Endothelial cell of hepatic sinusoid (primary cell): Measurements from ENCODE around the gene BOC.
"Not testable (repeated sequence)": the region's sequence is repeated elsewhere in the genome, so short reads cannot be mapped to it uniquely, and the experiment has no call there.

Experiments
- in situ Hi-C: cut with HindIII; loops from 2 replicates; pipeline ENCODE4 v1.10.0; 2017; ENCODE audit warnings: low sequenced_read_pairs

The BOC gene, protein sequence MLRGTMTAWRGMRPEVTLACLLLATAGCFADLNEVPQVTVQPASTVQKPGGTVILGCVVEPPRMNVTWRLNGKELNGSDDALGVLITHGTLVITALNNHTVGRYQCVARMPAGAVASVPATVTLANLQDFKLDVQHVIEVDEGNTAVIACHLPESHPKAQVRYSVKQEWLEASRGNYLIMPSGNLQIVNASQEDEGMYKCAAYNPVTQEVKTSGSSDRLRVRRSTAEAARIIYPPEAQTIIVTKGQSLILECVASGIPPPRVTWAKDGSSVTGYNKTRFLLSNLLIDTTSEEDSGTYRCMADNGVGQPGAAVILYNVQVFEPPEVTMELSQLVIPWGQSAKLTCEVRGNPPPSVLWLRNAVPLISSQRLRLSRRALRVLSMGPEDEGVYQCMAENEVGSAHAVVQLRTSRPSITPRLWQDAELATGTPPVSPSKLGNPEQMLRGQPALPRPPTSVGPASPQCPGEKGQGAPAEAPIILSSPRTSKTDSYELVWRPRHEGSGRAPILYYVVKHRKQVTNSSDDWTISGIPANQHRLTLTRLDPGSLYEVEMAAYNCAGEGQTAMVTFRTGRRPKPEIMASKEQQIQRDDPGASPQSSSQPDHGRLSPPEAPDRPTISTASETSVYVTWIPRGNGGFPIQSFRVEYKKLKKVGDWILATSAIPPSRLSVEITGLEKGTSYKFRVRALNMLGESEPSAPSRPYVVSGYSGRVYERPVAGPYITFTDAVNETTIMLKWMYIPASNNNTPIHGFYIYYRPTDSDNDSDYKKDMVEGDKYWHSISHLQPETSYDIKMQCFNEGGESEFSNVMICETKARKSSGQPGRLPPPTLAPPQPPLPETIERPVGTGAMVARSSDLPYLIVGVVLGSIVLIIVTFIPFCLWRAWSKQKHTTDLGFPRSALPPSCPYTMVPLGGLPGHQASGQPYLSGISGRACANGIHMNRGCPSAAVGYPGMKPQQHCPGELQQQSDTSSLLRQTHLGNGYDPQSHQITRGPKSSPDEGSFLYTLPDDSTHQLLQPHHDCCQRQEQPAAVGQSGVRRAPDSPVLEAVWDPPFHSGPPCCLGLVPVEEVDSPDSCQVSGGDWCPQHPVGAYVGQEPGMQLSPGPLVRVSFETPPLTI

DNA sequence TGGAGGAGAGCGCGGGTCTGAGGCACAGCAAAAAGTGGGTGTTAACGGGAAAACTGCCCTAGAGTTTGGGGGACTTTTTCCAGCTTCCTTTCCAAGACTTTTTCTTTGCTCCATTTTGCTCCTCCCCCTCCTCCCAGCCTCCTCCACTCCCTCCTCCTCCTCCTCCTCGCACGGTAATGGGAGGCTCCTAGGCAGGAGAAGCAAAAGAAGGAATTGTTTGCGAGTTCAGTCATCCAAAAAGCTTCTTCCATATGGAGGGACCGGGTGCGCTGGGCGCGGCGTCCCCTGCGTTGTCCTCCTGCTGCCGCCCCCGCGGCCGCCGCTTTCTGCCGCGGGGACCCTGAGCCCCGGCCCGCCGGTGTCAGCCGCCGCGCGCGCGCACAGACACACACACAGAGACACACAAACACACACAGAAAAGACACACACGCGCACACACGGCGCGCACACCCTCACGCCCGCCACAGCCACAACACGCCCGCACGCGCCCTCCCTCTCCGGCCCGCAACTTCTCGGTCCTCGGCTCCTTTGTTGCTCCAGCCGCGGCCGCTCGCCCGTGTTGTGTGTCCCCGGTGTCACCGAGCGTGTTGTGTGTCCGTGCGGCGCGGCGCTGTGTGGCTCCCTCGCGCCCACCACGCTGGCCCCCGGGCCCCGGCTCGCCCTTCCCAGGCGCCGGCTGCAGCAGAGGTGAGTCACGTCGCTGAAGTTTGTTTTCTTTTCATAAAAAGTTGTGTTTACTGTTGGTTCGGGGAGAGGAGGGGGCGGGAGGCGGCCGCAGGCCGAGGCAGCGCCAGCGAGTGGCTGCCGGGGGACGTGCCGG lies at the start of gene BOC:
BOC (plus strand) TSS at position 228 of the 820 bp plus-strand sequence. CDS start 38,246 bp downstream, outside the sequence.
- in situ Hi-C loops = no loop called here

DNA sequence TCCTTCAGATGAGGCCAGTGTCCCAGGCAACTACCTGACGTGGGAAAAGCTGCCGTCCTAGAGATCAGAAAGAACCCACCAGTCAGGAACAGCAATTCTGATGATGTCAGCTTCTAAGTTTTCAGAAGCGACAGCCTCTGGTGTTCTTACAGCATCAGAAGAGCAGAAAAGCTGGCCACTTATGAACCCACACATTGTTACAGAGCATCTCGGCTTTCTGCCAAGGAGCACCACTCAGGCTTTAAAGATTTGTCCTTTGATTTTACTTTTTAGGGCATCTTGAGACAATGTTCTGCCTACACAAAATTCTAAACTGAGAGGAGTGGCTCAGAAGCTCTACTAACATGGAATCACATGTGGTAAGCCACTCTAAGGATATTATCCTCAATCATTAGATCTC lies 49.7 kb upstream of the BOC start:
- in situ Hi-C loops = no loop called here

DNA sequence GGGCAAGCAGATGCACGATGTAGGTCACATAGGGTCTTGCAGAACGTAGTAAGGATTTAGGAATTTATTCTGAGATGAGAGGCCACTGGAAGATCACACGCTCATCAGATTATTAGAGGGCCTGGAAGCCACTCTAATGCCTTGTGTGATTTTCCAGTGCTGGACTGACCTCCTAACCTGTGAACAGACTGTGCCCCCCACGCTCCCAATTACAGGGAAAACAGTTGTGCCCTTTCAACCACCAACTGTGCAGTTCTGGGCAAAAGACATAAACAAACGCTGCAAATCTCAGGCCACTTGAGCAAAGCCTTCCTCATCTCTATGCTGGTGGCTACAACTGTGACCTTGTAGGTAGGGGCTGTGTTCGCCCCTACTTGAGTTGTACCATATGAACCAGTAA lies 48.2 kb upstream of the BOC start:
- in situ Hi-C loops = no loop called here

DNA sequence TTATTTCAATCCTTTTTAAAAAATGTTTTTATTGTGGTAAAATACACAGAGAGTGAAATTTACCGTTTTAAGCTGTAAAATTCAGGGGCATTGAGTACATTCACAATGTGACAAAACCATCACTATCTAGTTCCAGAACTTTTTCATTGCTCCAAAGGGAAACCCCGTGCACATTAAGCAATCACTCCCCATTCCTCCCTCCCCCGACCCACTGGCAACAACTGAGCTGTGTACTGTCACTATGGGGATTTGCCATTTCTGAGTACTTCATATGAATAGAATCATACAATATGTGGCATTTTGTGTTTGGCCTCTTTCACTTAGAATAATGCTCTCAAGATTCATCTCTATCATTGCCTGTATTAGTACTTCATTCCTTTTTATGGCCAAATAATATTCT lies 45.5 kb upstream of the BOC start:
- in situ Hi-C loops = no loop called here

DNA sequence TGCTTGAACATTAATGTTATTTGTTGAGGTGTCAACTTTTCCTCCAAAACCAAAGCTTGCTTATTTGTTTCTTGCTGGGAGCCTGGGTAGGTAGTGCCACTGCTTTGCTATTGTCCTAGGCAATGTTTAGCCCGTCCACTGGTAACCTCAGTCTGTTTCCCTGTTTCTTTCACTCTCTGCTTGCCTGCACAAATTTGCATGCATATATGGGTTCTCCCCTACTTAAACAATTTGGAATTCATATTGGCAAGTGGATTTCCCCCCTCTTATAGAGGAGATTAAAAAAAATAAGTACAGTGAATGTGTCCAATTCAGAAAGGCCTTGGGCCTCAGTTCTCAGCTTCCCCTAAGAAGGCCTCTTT lies 45.0 kb upstream of the BOC start:
- in situ Hi-C loops = no loop called here

DNA sequence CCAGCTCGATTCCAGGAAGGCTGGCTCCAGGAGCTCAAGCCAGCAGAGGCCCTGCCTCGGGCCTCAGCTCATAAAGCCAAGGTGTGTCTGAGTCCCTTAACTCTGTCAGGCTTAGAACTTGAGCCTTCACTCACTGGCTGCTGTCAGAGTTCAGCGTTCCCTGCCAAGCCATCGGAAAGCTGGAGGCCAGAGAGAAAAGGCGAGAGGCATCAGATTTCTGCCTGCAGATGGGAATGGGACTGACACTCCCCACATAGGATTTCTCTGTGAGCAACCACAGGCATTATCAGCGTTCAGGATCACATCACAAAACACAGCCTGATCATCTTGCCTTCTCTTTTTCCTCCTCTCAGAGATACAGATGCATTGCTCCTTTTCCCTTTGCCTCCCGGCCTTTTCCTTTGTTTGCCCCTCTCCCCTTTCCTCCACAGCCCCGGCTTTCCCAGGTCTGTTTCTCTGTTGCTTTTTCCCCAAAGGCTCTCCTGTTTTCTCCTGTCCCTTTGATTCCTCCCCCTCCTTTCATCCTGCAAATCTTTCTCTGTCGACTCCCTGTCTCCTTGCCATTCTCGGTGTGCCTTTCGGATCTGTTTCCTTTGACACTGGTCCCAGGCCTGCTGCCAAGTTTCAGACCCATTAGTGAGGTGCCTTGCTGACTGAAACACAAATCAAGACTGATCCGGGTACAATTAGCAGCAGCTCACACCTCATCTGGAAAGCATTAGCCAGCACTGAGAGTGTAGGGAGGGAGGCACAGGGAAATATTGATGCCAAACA lies 44.5 kb upstream of the BOC start:
- in situ Hi-C loops = no loop called here

DNA sequence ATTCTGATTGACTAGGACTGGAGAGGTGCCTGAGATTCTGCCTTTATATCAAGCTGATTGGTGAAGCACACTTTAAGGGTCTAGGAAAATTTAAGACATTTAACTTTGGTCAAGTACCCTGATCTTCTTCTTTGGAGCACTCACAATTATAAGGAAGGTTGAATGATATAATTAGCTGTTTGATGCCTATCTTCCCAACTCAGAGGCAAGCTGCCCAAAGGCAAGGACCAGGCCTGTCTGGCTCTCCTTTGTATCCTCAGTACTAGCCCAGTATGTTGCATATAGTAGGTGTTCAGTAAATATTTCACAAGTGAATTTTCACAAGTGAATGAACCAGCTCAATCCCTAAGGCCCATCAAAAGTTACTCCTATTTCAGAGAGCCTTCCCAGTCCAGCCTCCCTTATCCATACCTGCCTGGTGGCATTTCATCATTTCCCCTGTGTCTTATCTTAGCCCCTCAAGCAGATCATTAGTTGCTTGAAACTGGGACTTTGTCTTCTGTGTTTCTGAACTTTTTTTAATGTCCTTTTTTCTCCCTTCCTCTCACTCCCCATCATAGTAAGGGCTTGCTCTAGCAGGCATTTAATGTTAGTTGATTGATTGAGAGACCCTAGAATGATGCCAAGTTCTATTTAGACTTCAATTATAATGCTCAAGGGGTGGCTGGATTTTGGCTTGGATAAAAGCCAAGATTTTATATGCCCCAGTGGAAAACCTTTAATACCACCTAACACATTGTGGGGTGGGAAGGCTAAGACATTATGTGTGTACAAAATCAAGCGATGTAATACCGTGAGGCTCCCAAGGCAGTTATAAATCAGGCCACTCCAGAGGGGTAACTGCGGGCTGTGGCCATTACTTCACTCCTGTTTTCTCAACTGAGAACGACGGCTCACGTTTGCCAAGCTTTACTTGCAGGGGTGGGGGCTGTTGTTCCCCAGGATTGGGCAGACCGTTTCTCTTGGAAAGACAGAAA lies 43.2 kb upstream of the BOC start:
- in situ Hi-C loops = no loop called here

DNA sequence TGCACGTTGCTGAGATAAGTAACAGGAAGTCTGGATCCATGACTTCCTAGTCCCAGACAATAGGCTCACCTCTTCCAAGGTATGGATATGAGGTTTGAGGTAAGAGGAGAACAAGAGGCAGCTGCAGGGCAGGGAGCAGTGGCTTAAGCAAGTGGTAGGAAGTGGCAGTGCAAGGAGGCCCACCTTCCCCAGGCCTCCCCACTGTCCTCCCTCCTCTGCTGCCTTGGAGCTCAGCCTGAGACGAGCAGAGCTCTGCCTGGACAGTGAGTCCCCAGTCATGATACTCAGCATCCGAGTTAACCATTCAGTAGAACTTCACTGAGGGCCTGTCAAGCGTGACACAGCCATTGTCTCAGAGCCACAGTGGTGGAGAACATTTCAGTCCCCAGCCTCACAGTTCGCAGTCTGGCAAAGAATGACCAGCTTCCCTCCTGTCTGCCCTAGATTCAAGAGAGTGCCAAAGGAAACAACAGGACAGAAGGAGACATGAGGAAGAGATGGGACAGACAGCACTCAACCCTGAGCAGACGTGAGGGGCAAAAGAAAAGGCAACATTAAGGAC lies 41.4 kb upstream of the BOC start:
- in situ Hi-C loops = no loop called here

DNA sequence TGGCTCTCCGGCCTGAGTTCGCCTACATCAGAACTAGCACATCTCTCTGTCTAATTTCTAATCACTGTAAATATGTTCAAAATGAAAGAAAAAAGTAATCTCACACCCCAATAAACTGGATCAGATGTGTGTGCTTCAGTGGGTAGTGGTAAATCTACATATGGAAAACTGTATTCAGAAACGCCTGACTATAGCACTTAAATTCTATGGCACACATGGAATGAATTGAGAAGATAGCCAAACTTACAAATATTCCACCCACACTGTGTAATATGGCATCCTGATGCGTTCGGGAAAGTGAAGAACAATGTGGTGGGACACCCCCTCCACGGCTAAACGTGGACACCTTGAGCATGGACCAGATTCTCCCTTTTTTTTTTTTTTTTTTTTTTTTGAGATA lies 40.6 kb upstream of the BOC start:
- in situ Hi-C loops = no loop called here

DNA sequence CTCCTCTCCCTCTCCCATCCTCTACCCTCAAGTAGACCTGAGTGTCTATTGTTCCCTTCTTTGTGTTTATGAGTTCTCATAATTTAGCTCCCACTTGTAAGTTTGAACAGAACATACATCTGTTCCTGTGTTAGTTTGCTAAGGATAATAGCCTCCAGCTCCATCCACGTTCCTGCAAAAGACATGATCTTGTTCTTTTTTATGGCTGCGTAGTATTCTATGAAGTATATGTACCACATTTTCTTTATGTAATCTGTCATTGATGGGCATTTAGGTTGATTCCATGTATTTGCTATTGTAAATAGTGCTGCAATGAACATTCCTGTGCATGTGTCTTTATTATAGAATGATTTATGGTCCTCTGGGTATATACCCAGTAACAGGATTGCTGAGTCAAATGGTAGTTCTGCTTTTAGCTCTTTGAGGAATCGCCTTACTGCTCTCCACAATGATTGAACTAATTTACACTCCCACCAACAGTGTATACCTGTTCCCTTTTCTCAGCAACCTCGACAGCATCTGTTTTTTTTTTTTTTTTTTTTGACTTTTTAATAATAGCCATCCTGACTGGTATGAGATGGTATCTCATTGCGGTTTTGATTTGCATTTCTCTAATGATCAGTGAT lies 39.6 kb upstream of the BOC start:
- in situ Hi-C loops = not testable (repeated sequence)

DNA sequence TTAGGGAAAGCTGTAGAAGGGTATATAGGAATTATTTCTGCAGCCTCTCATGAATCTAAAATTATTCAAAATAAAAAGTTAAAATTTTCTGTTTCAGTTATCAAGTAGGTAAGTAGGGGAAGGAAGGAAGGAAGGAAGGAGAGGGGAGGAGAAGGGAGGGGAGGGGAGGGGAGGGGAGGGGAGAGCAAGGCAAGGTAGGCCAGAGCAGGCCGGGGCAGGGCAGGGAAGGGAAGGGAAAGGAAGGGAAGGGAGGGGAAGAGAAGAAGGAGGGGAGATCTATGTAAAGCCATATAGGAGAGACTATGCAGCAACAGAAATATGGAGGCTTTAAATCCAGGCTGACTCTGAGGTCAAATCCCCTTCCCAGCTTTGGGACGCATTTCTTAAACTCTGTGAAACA lies 38.3 kb upstream of the BOC start:
- in situ Hi-C loops = no loop called here

DNA sequence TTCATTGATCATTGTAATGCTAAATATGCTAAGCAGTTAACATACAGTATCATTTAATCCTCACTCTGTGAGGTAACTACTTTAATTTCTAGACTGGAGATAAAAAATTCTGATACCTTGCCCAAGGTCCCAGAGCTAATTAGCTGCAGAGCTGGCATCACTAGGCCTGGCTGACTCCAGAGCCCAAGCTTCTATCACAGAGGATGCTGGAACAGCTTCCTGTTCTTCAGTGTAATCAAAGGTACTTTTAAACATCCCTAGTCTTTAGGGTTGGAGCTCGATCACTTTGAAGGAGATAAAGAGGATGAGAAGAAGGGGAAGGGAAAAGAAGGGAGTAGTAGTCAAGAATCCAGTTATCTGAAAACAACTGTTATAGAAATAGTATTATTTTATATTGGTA lies 37.1 kb upstream of the BOC start:
- in situ Hi-C loops = no loop called here

DNA sequence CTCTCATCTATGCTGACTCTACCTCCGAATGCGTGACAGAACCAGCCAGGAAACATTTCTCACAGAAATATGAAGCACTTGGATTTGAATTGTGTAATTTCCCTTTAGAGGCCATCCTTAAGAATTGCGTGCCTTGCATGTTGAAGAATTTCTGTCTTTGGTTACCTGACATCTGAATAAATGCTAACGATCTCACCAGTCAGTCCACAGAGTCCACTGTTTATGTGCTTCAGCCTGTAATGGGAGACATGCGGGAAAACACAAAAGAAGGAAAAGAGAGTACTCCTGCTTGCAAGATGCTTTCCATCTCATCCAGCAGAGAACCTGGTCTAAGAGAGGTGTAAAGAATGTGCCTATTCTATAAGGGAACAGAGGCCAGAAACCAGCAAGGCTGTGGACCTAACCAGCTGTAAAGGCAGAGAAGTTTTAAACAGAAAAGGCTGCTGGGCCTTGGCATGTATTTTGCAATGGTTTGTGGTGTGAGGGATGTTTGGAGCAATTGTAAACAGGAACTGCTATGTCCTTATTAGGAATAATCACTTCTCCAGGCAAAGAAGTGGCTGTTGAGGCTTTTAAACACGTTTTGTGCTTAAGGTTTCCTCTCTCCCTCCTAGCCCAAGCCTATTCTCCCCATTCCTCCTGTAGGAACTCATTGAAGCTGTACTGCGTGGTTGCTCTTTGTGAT lies 36.4 kb upstream of the BOC start:
- in situ Hi-C loops = no loop called here

DNA sequence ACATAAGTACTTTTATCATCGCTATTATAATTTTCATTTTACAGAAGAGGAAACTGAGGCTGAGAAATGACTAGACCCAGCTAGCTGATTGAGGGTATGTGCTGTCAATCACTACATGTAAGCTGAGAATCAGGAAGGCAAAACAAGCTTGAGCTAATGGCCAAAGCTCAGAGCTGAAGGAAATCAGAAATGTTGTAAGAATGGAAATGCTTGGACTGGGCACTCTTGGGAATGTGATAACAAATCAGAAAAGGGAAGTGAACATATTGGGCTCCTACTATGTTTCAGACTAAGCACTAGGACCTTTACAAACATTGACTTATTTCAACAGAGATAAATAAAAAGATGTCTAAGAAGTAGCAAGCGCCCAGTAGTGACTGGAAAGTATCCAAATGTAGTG lies 33.8 kb upstream of the BOC start:
- in situ Hi-C loops = no loop called here

DNA sequence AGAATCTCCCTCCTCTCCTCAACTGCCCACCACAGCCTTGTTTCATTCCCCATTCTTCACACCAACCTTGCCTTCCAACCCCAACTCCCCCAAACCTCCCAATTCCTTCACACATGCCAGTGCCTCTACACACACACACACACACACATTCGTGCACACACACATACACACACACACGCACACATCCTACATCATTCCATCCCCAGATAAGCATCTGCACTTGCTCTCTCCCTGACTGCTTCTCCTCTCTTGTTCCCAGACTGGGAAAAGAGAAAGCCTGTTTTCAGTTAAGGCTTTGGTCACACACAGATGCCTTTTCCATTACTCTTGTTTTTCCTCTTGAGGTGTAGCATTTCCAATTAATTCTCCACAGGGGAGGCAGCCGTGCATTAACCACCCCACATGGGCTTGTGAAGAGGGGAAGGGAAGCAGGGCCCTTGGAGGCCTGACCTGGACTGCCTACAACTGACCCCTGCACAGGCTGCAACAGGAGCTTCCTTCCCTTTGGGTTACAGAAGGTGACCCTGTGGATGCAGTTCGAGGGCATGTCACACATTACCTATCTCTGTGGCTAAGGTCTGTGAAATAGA lies 32.0 kb upstream of the BOC start:
- in situ Hi-C loops = no loop called here

DNA sequence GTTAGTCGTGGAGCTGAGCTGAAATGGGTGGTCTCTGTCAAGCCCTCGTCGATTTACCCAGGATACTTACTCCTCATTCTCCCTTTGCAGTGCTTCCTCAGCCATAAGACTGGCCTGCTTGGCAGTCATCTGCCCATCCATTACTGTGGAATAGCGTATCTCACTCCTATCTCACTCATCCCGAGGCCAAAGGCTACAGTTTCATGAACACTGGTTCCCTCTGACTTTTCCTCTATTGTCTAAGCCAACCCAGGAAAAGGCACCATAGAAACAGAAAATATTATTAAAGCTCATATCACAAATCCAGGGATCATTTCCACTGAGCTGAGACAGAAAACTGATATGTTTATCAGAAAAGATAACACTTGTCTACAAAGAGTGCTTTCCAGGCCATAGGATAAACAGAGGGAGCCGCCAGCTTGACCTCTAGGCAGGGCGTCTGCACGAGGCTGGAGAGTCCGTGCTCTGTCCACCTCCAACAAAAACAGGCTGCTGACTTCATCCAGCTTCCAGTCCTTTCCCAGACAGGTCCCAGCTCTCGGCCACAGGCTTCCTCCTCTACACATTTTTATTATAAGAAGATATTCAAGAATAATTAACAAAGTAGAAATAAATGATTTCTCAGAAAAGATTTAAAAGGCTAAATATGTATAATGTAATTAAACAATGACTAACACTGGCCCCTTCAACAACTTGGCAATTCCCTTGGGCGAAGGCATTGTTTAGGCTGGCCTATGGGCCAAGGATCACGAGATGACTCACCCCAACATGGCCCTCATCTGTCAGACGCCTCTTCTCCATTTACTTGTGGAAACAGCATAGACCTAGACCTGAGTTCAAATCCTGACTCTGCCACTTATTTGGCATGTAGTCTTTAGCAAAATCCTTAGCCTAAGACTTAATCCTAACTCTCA lies 27.4 kb upstream of the BOC start:
- in situ Hi-C loops = no loop called here
